ENCODE data around the gene EGFR.

The EGFR gene

DNA sequence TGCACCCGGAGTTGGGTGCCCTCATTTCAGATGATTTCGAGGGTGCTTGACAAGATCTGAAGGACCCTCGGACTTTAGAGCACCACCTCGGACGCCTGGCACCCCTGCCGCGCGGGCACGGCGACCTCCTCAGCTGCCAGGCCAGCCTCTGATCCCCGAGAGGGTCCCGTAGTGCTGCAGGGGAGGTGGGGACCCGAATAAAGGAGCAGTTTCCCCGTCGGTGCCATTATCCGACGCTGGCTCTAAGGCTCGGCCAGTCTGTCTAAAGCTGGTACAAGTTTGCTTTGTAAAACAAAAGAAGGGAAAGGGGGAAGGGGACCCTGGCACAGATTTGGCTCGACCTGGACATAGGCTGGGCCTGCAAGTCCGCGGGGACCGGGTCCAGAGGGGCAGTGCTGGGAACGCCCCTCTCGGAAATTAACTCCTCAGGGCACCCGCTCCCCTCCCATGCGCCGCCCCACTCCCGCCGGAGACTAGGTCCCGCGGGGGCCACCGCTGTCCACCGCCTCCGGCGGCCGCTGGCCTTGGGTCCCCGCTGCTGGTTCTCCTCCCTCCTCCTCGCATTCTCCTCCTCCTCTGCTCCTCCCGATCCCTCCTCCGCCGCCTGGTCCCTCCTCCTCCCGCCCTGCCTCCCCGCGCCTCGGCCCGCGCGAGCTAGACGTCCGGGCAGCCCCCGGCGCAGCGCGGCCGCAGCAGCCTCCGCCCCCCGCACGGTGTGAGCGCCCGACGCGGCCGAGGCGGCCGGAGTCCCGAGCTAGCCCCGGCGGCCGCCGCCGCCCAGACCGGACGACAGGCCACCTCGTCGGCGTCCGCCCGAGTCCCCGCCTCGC lies at the start of gene EGFR:
TSS of gene EGFR (plus strand) at position 657 of the 830 bp plus-strand sequence. CDS start 261 bp downstream, outside the sequence.
- DNase-seq = no peak

DNA sequence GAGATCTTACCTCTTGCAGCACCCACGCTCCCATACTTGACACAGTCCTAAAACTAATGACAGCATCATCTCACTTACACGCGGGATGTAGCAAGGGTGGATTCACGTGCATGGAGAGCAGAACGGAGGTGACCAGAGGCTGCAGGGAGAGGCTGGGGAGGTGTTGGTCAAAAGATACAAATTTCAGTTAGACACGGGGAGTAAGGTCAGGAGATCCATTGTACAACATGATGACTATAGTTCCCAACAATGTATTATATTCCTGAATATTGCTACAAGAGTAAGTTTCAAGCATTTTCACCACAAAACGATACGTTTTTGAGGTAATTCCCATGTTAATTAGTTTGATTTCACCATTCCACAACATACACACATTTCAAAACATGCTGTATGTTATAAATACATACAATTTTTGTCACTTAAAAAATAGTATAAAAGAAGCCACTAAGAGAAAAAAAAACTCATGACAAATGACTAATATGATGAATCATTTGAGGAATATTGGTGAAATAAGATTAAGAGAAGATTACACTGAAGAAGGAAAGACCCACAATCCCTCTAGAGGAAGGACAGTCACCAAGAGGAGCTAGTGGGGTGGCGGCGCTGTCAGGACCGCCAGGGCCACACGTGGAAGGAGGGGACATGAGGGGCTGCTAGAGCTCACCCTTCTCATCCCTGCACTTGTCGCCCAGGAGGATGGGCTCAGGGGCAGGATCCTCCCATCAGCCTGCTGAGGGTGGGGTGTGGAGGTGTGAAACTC lies 49.4 kb upstream of the EGFR start:
- no peak for DNase-seq

- no peak for DNase-seq
These were observed 46.0 kb upstream of the EGFR start for GRCh38 chr7:54972733-54973294.

- no peak for DNase-seq
These were observed 40.3 kb upstream of the EGFR start for GRCh38 chr7:54978364-54979116.

- no peak for DNase-seq
These were observed 38.3 kb upstream of the EGFR start for GRCh38 chr7:54980521-54980920.

DNA sequence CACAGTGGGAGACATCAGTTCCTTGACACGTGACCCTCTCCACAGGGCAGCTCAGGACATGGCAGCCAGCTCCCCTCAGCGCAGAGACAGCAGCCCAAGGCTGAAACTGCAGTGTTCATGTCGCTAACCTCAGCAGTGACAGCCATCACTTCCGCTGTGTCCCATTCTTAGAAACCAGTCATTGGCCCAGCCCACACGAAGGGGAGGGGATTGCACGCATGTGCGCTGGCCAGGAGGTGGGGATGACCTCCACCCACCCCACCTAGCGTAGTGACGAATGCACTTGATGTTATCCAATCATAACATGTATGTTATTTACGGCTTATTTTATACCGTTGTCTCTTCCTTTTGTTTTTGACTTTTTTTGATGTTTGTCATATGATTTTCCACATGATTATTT lies 36.9 kb upstream of the EGFR start:
- DNase-seq = no peak

DNA sequence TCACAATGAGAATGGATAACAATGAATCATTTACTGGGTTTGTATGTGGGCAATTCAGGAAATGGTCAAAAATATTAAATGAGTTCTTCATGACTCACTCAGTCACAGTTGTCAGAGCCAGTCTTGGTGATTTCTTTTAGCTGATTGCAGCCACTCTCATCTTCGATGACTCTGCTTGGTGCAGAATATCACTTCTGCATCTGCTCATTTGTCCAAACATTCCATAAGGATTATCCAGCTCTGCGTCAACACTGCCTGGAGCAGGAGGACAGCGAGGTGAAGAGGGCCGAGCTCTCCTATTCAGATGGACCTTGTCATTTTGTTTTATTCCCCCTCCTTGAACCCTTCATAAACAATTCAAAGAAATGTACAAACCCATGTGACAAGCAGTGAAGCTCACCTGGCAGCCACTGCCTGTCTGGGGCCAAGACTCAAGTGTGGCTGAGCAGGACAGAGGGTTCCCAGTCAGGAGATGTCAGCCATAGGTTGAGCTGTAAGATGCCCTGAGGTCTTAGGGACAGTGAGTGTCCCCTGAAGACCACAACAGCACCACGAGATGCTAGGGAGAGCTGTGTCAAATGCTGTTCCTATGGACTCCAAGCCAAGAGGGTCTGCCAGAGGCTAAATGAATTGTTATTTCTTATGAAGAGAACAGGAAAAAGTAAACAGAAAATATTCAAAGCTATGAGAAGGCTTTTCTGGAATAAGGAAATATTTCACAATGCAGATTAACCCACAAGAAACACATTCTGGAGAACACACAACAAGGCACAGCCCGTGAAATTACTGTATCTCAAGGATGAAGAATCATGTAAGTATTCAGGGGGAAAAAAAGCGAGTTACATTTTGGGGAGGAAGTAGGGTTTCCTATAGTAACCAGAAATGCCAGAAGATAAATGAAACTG lies 33.1 kb upstream of the EGFR start:
- DNase-seq = no peak

DNA sequence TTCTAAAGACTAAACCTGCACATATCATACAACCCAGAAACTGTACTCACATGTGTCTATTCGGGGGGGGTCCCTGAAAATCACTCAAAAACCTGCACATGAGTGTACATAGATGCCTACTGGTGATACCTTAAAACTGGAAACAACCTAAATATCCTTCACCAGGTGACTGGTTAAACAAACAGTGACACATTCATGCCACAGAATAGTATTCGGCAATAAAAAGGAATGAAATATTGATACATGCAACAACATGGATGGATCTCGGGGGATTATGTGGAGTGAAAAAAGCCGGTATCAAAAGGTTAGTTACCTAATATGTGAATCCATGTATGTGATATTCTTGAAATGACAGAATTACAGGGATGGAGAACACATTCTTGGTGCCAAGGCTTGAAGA lies 32.1 kb upstream of the EGFR start:
- DNase-seq = no peak

DNA sequence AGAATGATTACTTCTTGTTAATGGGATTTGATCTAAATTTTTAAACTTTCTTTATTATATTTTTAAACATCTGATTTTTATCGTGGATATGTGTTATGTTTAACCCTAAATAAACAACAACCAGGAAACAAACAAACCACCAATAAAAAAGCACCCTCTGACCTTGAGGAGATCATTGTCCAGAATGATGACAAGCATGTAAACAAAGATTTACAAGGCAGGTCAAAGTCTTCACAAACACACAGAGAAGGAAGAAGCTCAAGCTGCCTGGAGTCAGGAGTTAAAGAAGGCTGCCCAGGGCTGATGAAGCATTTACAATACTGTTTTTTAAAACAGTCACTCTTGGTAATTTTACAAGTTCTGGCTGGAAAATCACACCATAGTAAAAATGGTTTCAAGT lies 31.0 kb upstream of the EGFR start:
- no peak for DNase-seq

DNA sequence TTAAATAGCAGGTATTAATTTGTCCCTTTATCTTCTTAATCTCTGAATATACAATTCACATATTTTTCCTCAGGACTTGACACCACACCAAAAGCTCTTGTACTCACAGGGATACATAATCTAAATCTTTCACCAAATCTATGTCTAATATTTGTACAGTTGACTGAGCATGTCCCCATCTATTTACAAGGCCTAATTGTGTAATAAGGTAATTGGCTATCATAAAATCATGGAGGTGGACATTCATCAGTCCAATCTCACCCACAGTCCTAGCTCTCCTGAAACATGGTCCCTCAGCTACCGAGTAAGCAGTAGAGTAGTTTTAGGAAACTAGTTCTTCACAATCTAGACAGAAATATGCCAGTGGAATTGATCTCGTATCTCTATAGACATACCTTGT lies 30.3 kb upstream of the EGFR start:
- no peak for DNase-seq

GRCh38 chr7:54989453-54990225 lies 29.2 kb upstream of the EGFR start:
- DNase-seq = no peak

- no peak for DNase-seq
These were observed 27.5 kb upstream of the EGFR start for GRCh38 chr7:54991341-54991740.

GRCh38 chr7:54992871-54993475 lies 25.8 kb upstream of the EGFR start:
- no peak for DNase-seq

DNA sequence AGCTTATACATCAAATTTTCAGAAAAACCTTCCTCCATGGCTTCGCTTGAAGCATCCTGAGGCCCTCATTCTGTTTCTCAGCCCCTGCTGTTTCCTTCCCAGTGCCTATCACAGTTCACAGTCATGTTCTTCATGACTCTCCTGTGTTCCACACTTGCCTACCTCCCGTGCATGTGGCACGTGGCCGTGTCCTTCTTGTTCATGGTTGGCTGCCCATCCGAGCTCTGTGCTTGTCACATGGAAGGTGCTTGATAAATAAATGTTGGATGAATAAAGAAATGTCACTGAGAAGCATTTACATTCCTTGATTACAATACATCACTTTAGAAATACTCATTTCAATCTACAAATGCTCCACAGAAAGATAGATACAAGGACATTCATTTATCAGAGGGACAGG lies 23.7 kb upstream of the EGFR start:
- DNase-seq = no peak

GRCh38 chr7:54995610-54996363 lies 23.0 kb upstream of the EGFR start:
- DNase-seq = peak; percentile 65

- DNase-seq = no peak
These were observed 22.4 kb upstream of the EGFR start for GRCh38 chr7:54996391-54996790.

GRCh38 chr7:55004579-55004978 lies 14.2 kb upstream of the EGFR start:
- no peak for DNase-seq

- no peak for DNase-seq
These were observed 13.5 kb upstream of the EGFR start for GRCh38 chr7:55005241-55005851.

- DNase-seq = no peak
These were observed 12.3 kb upstream of the EGFR start for GRCh38 chr7:55006499-55006898.

- DNase-seq = no peak
These were observed 5.0 kb upstream of the EGFR start for GRCh38 chr7:55013851-55014250.
